Raji (cell line): Measurements from ENCODE around the gene PTPRN2.

Experiments
- POLR2A ChIP-seq: IDR thresholded peaks from 2 replicates; pipeline ENCODE4 v1.6.1; 2011; ENCODE audit warnings: low read depth, low read length, control low read depth; ENCODE audit not compliant: insufficient read depth

The PTPRN2 gene

DNA sequence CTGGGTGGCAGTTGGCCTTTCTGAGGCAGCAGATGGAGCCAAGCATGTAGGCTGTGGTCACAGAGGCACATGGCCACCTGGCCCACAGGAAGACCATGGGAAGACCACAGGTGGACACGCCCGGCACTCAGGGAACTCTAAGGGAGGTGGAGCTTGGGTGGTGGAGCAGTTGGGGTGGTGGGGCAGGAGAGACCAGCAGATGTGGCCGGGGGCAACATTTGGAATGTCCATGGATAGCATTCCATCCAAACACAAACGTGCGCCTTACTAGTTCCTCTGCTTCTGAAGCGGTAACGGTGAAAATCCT is 290.9 kb downstream of the PTPRN2 start:
- no peak for TF ChIP-seq POLR2A

DNA sequence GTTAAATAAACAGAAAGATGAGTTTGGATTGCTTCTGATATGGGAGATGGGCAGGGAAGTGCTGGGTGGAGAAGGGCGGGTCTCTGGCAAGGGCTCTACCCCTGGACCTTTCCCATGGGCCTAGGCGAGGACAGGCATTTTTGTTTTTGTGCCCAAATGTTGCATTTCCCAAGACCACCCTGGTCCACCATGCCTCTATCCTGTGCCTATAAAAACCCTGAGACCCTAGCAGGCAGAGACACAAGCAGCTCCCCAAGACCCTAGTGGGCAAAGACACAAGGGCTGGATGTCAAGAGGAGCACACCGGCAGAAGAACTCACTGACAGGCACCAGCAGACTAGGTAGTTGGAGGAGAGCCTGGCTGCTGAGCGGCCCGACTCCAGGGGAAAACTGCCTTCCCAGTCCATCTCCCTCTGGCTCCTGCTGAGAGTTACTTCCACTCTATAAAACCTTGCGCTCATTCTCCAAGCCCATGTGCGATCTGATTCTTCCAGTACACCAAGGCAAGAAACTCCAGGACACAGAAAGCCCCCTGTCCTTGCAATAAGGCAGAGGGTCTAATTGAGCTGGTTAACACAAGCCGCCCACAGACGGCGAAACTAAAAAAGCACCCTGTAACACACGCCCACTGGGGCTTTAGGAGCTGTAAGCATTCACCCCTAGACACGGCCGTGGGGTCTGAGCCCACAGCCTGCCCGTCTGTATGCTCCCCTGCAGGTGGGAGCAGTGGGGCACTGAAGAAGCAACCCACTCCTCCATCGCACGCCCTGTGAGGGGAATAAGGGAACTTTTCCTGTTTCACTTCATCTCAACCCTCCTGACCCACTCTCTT is 291.4 kb downstream of the PTPRN2 start:
- no peak for TF ChIP-seq POLR2A

DNA sequence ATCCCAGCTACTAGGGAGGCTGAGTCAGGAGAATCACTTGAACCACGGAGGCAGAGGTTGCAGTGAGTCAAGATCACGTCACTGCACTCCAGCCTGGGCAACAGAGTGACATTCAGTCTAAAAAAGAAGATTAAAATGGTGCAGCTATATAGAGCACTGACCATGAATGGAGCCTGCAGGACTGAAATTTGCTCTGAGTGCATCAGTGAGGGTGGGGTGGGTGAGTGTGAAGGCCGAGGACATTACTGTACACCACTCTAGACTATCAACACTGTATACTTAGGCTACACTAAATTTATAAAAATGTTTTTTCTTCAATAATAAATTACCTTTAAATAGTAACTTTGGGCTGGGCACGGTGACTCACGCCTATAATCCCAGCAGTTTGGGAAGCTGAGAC is 294.7 kb downstream of the PTPRN2 start:
- TF ChIP-seq POLR2A = no peak

DNA sequence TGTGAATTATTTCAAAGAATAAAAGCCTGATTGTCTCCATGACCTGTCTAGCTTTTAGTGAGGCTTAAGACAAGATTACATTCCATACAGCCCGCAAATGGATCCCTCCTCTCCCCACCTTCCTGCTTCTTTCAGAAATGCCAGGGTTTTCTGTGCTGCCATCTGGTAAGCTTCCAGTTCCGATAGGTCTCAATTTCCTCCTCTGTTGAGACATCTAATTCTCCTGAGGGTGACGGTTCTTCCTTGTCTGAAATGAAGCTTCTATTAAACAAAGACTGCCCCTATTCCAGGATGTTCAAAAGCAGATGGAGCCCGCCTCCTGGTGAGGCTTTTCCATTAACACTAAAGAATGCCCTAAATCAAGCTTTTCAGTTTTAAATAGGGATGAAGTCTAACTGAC is 295.6 kb downstream of the PTPRN2 start:
- TF ChIP-seq POLR2A = no peak

DNA sequence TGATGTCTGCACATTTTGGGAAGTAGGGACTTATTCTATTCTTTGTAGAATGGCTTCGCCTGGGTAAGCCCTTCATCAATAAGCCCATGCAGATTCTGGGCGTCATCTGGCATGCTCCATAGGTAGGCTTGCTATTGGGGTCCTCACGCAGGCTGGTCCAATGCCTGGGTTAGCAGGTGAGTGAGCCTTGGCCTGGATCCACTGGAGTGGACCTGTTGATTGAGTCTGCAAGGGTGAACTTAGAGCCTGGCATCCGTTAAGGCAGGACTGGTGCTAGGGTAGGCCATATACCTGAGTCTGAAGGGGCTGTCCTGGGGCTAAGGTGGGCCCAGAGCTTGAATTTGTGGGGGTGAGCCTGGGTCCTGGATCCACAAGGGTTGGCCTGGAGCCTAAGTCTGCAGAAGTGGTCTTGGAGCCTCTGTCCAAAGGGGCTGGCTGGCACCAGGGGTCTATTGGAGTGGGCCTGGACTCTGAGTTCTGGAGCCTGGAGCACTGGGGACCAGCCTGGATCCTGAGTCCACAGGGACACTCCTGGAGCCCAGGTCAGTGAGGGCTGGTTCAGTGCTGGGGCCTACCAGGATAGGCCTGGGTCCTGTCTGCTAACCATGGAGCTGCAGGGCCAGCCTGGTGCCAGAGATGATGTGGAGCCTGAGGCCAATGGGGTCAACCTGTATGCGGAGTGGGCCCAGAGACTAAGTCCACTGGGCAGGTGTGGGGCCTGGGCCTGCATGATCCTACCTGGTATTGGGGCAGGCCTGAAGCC is 297.7 kb downstream of the PTPRN2 start:
- no peak for TF ChIP-seq POLR2A

DNA sequence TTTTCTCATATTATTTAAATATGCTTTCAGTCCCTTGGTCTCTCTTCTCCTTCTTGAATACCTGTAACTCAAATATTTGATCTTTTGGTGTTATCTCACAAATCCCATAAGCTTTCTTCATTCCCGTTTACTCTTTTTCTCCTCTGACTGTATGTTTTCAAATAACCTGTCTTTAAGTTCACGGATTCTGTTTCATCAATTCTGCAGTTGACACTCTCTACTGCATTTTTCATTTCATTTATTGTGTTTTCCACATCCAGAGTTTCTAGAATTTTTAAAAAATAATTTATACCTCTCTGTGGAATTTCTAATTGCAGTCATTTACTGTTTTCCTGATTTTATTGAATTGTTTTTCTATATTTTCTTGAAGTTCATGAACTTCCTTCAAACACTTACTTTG is 298.4 kb downstream of the PTPRN2 start:
- no peak for TF ChIP-seq POLR2A

DNA sequence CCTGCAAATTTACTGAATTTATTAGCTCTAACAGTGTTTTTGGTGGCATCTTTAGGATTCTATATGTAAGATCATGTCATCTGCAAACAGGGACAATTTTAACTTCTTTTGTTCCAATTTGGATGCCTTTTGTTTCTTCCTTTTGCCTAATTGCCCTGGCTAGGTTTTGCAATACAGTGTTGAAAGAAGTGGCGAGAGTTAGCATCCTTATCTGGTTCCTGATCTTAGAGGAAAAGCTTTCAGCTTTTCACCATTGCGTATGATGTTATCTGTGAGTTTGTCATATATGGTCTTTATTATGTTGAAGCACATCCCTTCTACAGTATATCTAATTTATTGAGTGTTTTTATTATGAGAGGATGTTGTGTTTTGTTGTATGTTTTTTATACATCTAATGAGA is 301.4 kb downstream of the PTPRN2 start:
- TF ChIP-seq POLR2A = no peak

DNA sequence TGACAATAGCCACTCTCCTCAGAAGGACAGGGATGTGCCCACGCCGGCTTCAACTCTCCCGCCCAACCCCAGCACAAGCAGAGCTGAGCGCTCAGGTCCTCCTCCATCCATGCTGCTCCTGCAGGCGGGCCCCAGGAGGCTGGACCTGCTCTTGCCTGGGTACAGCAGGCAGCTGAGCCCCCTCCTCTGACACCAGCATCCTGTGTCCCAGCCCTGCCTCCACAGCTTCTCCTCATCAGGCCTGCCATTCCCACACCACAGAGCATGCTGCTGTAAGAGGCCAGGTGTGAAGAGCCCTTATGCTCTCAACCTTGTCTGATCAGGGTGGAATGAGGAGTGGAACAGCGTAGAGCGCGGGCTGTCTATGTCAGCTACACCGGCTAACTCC is 302.2 kb downstream of the PTPRN2 start:
- TF ChIP-seq POLR2A = no peak

DNA sequence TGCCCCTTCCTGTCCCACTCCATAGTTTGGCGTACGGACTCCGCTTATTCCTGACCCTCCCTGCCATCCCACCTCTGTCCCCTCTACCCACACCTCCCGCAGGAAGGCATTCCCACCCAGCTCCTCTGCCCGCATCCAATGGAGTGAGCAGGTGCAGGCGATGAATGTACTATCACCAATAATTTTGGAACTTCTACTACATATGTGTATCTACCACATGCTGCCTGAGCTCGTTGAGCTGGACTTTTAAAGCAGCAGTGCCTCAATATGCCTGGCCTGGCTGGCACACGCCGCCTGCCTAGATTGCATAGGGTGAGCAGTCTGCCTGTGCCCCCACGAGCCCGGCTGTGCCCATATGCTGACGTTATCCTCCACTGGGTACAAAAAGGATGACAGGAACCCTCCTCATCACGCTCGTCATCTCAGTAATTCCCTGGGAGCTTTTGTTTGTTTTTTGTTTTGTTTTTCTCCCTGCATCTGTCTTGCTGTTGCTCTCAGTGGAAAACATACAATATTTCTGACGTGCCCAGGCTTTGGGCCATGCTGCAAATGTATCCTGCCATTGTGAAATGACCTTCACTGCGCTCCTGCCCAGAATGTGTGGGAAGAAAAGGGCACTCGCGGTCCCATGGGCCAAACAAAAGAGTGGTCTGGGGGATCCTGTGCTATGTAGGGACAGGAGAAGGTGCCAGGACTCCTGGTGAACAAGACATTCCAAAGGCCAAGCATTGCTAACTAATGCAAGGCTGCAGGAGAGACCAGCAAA is 302.8 kb downstream of the PTPRN2 start:
- TF ChIP-seq POLR2A = no peak

DNA sequence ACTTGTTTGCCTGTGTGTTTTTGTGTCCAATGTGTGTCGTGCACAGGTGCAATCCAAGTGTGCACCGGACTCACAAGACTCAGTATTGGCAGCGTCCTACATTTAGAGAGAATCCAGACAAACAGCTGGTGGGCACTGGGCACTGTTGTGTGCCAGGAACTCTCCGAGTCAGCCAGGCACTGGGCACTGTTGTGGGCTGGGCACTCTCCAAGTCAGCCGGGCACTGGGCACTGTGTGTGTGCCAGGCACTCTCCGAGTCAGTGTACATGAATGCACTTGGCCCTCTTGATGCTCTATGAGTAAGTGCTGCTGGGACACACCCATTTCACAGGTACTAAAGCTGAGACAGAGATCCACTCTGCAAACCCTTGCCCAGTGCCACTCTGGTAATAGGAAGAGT is 303.5 kb downstream of the PTPRN2 start:
- TF ChIP-seq POLR2A = no peak

DNA sequence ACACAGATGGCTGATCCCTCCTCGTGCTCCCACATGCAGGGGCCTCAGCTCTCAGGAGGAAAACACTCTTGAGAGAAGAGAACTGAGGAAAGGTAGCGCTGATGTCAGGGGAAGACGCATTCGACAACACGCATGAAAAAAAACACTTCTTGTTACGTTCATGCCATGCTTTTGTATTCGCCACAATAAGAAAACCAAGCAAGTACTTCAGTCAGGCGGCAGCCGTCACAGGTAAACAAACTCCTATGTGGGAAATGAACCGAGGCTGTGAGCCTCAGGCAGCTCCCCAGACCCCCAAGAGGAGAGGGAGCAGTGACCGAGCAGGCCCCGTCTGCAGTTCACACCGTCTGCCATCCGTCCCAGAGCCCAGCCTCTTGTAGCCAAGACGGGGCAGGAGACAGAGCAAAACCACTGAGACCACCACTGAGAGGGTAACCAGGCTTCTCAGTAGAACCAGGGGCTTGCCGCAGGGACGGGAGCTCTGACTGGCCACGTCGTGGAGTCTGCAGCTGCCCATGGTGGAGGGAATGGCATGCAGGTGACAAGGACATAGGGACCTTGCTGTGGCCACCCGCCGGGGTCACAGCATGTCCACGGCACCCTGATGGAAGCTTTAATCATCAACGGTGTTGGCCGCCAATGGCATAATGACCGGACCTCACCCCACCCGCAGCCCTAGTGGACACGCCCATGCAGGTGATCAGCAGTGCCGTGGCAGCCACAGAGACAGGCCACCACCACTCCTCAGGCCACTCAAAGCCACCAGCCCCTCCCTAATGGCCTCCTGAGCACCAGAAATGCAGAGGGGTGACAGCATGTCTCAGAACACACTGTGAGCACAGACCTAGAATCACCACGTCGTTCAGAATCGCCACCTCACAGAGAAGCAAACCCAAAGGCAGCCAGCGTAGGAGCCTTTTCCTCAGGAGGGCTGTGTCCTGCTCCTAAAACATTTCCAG is 304.3 kb downstream of the PTPRN2 start:
- no peak for TF ChIP-seq POLR2A

DNA sequence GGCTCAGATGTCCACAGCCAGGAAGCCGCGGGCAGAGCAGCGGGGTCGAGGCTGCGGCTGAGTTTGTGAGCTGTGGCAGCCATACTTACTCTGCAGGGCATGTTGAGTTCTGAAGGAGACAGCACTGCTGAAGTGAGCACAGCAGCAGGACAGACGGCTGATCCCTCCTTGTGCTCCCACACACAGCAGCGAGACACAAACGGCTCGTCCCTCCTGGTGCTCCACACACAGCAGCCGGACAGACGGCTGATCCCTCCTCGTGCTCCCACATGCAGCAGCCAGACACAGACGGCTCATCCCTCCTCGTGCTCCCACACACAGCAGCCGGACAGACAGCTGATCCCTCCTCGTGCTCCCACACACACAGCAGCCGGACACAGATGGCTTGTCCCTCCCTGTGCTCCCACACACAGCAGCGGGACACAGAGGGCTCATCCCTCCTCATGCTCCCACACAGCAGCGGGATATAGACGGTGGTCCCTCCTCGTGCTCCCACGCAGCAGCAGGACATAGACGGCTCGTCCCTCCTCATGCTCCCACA is 305.1 kb downstream of the PTPRN2 start:
- no peak for TF ChIP-seq POLR2A

DNA sequence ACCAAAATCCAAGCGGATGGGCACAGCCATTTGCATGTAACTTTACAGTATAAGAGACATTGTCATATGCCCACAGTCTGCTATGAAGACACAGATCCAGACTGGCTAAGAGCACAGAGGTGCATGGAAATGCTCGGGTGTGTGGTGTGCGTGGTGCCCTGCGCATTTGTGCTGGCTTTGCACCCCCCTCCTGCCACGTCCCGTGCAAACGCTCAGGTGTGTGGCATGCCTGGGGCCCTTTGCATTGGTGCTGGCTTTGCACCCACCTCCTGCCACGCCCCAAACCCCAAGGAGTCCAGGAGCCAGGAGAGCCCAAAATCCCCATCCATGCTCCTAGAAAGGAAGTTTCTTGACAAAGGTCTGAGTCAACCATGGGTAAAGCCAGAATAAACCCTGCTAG is 306.2 kb downstream of the PTPRN2 start:
- TF ChIP-seq POLR2A = no peak

DNA sequence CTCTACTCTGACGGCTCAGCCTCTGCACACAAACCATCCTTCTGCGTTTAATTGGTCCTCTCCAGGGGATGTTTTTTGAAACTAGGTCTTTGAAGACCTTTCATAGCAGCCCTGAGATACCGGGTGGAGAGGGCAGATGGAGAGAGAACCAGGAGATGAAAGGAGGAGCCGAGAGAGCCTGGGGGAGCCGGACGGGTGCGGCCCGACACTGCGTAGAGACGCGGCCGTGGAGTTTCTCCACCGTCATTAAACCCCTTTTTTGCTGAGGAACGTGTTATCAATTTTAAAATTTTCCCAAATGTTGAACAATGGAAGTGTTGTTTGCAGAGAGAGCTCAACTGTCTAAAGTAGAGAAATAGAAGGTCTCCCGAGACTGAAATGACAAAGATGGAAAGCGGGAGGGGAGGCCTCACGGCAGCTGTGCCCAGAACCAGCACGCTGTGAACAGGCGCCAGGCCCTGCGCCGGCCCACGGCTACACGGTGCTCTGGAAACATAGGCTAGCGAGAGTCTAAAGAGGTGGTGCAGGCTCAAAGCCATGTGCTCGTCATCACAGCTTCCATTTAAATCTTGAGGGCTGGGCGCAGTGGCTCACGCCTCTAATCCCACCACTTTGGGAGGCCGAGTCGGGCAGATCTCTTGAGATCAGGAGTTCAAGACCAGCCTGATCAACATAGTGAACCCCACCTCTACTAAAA is 307.0 kb downstream of the PTPRN2 start:
- no peak for TF ChIP-seq POLR2A
